Calu3 (cell line): ENCODE measurements around the gene ACACA. TPM values are rescaled to one million over a fixed set of nuclear protein-coding genes. Genes with fewer than 3 reads are reported as not detected.

ENCODE experiments used
- BruUV-seq: library from RNA; stranded (reverse); fragments of 400-500 nt; replicated peaks from 2 replicates; lab custom pipeline; 2021; lab: Mats Ljungman, UMichigan
- CTCF ChIA-PET: fragments of 300-600 bp; sonication (Branson Sonifier 250); formaldehyde crosslinking; loops from one replicate; lab custom pipeline; 2022; ENCODE audit warnings: antibody characterized with exemption; lab: Charles Lee
- DNase-seq: peaks from one replicate; pipeline ENCODE4 v3.0.0; 2022
- H3K27ac Mint-ChIP-seq: one replicate; pipeline ENCODE4 v1.8.0; 2022; ENCODE audit warnings: mixed read lengths; ENCODE audit not compliant: unreplicated experiment
- H3K27me3 Mint-ChIP-seq: one replicate; pipeline ENCODE4 v1.8.0; 2022; ENCODE audit warnings: mixed read lengths; ENCODE audit not compliant: unreplicated experiment
- H3K36me3 Mint-ChIP-seq: one replicate; pipeline ENCODE4 v1.8.0; 2022; ENCODE audit warnings: mild to moderate bottlenecking, moderate library complexity, mixed read lengths; ENCODE audit not compliant: insufficient read depth, unreplicated experiment
- H3K4me1 Mint-ChIP-seq: one replicate; pipeline ENCODE4 v1.8.0; 2022; ENCODE audit warnings: mild to moderate bottlenecking, low read depth, mixed read lengths; ENCODE audit not compliant: unreplicated experiment
- H3K4me3 Mint-ChIP-seq: one replicate; pipeline ENCODE4 v1.8.0; 2022; ENCODE audit warnings: mild to moderate bottlenecking, low read depth, moderate library complexity, mixed read lengths; ENCODE audit not compliant: unreplicated experiment
- H3K9me3 Mint-ChIP-seq: one replicate; pipeline ENCODE4 v1.8.0; 2022; ENCODE audit warnings: low read depth, mixed read lengths; ENCODE audit not compliant: unreplicated experiment
- CTCF ChIP-seq: fragments of 200-600 bp; IDR thresholded peaks from one replicate; pipeline ENCODE4 v1.8.0; 2022; ENCODE audit warnings: antibody characterized with exemption; ENCODE audit not compliant: unreplicated experiment
- intact Hi-C: fragments of 100-400 bp; cut with micrococcal nuclease; formaldehyde crosslinking; loops from one replicate; pipeline ENCODE4 v1.10.0; 2022; ENCODE audit not compliant: unreplicated experiment
- total RNA-seq: library from RNA; stranded (reverse); gene quantifications from 2 replicates; pipeline ENCODE4 v1.2.3, GENCODE V29; 2022

ACACA gene
- total RNA-seq, 1 experiment from 2014 or later = 392 TPM

- H3K9me3 Mint-ChIP-seq = no peaks in the 10 kb centered on the region
These were observed 95.7 kb downstream of the ACACA start for GRCh38 chr17:37310940-37311339.

GRCh38 chr17:37309051-37309450 lies 97.6 kb downstream of the ACACA start:
- intact Hi-C loops = no loop called here
- H3K4me1 Mint-ChIP-seq = peaks cover 14% of the 10 kb centered on the region
- CTCF ChIA-PET = interaction anchor here (0.6 to 1.4 kb wide), 2 partner anchors 64 to 106 kb away, joined by 3 to 7 read pairs; no protein-coding TSS in a partner anchor

More at GRCh38 chr17:37310940-37311339, 95.7 kb downstream of the ACACA start:
- BruUV-seq = no TSS peak
- TF ChIP-seq CTCF = no peak
- intact Hi-C loops = no loop called here
- Mint-ChIP-seq H3K4me3 (no peak overlapping the region), H3K27me3 (no peaks in the 10 kb centered on the region), H3K27ac (no peak overlapping the region), H3K36me3 (peaks cover 16% of the 10 kb centered on the region), H3K4me1 (peaks cover 14% of the 10 kb centered on the region)
- DNase-seq = no peak
- CTCF ChIA-PET = interaction anchor here (0.8 to 1.3 kb wide), 2 partner anchors 13 to 15 kb away, joined by 3 read pairs; no protein-coding TSS in a partner anchor

GRCh38 chr17:37305406-37305905 lies 101.2 kb downstream of the ACACA start:
- TF ChIP-seq CTCF = no peak
- Mint-ChIP-seq H3K4me1 (peaks cover 12% of the 10 kb centered on the region), H3K4me3 (no peak overlapping the region), H3K27me3 (no peaks in the 10 kb centered on the region), H3K36me3 (peaks cover 29% of the 10 kb centered on the region), H3K27ac (peak overlapping the region; percentile 14), H3K9me3 (no peaks in the 10 kb centered on the region)
- CTCF ChIA-PET = interaction anchor here (0.6 to 1.5 kb wide), 7 partner anchors 10 to 1847 kb away, joined by 3 to 5 read pairs (median 4); no protein-coding TSS in a partner anchor
- DNase-seq = no peak
- no TSS peak for BruUV-seq
- intact Hi-C loops = no loop called here

More at GRCh38 chr17:37309051-37309450, 97.6 kb downstream of the ACACA start:
- no peak for TF ChIP-seq CTCF
- no peak for DNase-seq
- no TSS peak for BruUV-seq
- H3K36me3 Mint-ChIP-seq = peaks cover 15% of the 10 kb centered on the region
- H3K9me3 Mint-ChIP-seq = no peaks in the 10 kb centered on the region
- no peak overlapping the region for H3K4me3 Mint-ChIP-seq
- H3K27ac Mint-ChIP-seq = no peak overlapping the region
- H3K27me3 Mint-ChIP-seq = no peaks in the 10 kb centered on the region

GRCh38 chr17:37301288-37301687 lies 105.3 kb downstream of the ACACA start:
- DNase-seq = no peak
- Mint-ChIP-seq H3K4me3 (no peak overlapping the region), H3K9me3 (no peaks in the 10 kb centered on the region), H3K27me3 (no peaks in the 10 kb centered on the region), H3K36me3 (peaks cover 29% of the 10 kb centered on the region), H3K27ac (peak overlapping the region; percentile 1), H3K4me1 (peaks cover 24% of the 10 kb centered on the region)
- no TSS peak for BruUV-seq
- TF ChIP-seq CTCF = no peak
- intact Hi-C loops = no loop called here
- CTCF ChIA-PET = interaction anchor here (0.7 to 2.8 kb wide), 3 partner anchors 11 to 401 kb away, joined by 3 to 14 read pairs (median 10); no protein-coding TSS in a partner anchor
